Left hindlimb (tissue), 1 donor: ENCODE data around the gene MC4R.

Experiments
- DNase-seq: peaks from one replicate; pipeline ENCODE4 v3.0.0-alpha.2; 2018

MC4R gene

GRCh38 chr18:60322591-60322990 is 50.0 kb downstream of the MC4R start:
- no peak for DNase-seq
